CD14-positive monocyte (primary cell): Measurements from ENCODE around the gene APOBEC3B. TPM values are rescaled to one million over a fixed set of nuclear protein-coding genes. Genes with fewer than 3 reads are reported as not detected.
"Not testable (repeated sequence)": the region's sequence is repeated elsewhere in the genome, so short reads cannot be mapped to it uniquely, and the experiment has no call there.

Source experiments
- DNase-seq, 3 donors: peaks; one replicate each; pipeline ENCODE4 v3.0.0-alpha.2; 2011 to 2022
- H2AFZ ChIP-seq: 2 replicates; pipeline ENCODE4 v1.6.0; 2012; ENCODE audit warnings: mild to moderate bottlenecking, low read depth, low read length, inconsistent platforms; ENCODE audit not compliant: insufficient read depth, poor library complexity, severe bottlenecking
- H3K27ac ChIP-seq, 2 donors: 1 replicate in 1 of 2; 2 replicates in 1 of 2; pipeline ENCODE4 v1.5.1; 2012 to 2013; ENCODE audit warnings: low read length in 2 of 2, control low read depth in 1 of 2, inconsistent platforms in 1 of 2, low read depth in 1 of 2, mild to moderate bottlenecking in 1 of 2
- H3K27me3 ChIP-seq, 2 donors: one replicate each; pipeline versions ENCODE4 v1.6.0 to v1.6.1; 2011 to 2013; ENCODE audit warnings: low read length in 2 of 2; ENCODE audit not compliant: control insufficient read depth in 2 of 2, insufficient read depth in 2 of 2
- H3K36me3 ChIP-seq, 2 donors: replicated peaks in 1 of 2; 1 replicate in 1 of 2; 2 replicates in 1 of 2; pipeline versions ENCODE4 v1.5.1 to v1.6.1; 2012 to 2013; ENCODE audit warnings: low read length in 2 of 2, control low read depth in 1 of 2, inconsistent platforms in 1 of 2, mild to moderate bottlenecking in 1 of 2; ENCODE audit not compliant: insufficient read depth in 2 of 2, control insufficient read depth in 1 of 2
- H3K4me1 ChIP-seq, 2 donors: 1 replicate in 1 of 2; 2 replicates in 1 of 2; pipeline versions ENCODE4 v1.5.1 to v1.6.1; 2012 to 2013; ENCODE audit warnings: low read length in 2 of 2, control low read depth in 1 of 2, inconsistent platforms in 1 of 2, mild to moderate bottlenecking in 1 of 2, moderate library complexity in 1 of 2; ENCODE audit not compliant: insufficient read depth in 2 of 2, control insufficient read depth in 1 of 2
- H3K4me2 ChIP-seq: replicated peaks from 2 replicates; pipeline ENCODE3; 2012; ENCODE audit warnings: low read length, moderate library complexity, mild to moderate bottlenecking; ENCODE audit not compliant: poor library complexity, severe bottlenecking; ENCODE audit errors: extremely low read depth
- H3K4me3 ChIP-seq, 3 experiments: fragments of 200-600 bp in 1 of 3; sonication (generic) in 1 of 3; replicated peaks in 1 of 3; 1 replicate in 2 of 3; 2 replicates in 1 of 3; pipeline ENCODE4 v1.5.1; 2011 to 2013; ENCODE audit warnings: low read length in 3 of 3, mild to moderate bottlenecking in 3 of 3, control low read depth in 2 of 3, low read depth in 2 of 3, inconsistent platforms in 1 of 3, moderate library complexity in 1 of 3
- H3K79me2 ChIP-seq: 2 replicates; pipeline ENCODE4 v1.6.0; 2012; ENCODE audit warnings: mild to moderate bottlenecking, control low read depth, inconsistent platforms, low read length, moderate library complexity; ENCODE audit not compliant: insufficient read depth
- H3K9ac ChIP-seq: 2 replicates; pipeline ENCODE4 v1.6.0; 2017; ENCODE audit warnings: low read length, mild to moderate bottlenecking; ENCODE audit not compliant: insufficient read depth, poor library complexity, severe bottlenecking
- H3K9me3 ChIP-seq, 2 donors: replicated peaks in 1 of 2; 1 replicate in 1 of 2; 2 replicates in 1 of 2; pipeline versions ENCODE4 v1.5.1 to v1.6.1; 2012 to 2013; ENCODE audit warnings: low read length in 2 of 2, control low read depth in 1 of 2; ENCODE audit not compliant: control insufficient read depth in 1 of 2, insufficient read depth in 1 of 2
- H4K20me1 ChIP-seq: 2 replicates; pipeline ENCODE4 v1.6.0; 2012; ENCODE audit warnings: mild to moderate bottlenecking, low read length, control low read depth, moderate library complexity; ENCODE audit not compliant: insufficient read depth
- H3K27ac Mint-ChIP-seq, 7 donors: one replicate each; pipeline ENCODE4 v1.8.0; 2020; ENCODE audit warnings: mild to moderate bottlenecking in 7 of 7, mixed read lengths in 7 of 7, moderate library complexity in 6 of 7, inconsistent platforms in 2 of 7
- H3K27me3 Mint-ChIP-seq, 3 donors: one replicate each; pipeline ENCODE4 v1.8.0; 2021 to 2022; ENCODE audit warnings: low read depth in 3 of 3, mild to moderate bottlenecking in 3 of 3, mixed read lengths in 3 of 3, moderate library complexity in 3 of 3, inconsistent platforms in 1 of 3
- H3K36me3 Mint-ChIP-seq, 2 donors: one replicate each; pipeline ENCODE4 v1.8.0; 2020; ENCODE audit warnings: mixed read lengths in 2 of 2, inconsistent platforms in 1 of 2, mild to moderate bottlenecking in 1 of 2
- H3K4me1 Mint-ChIP-seq: one replicate; pipeline ENCODE4 v1.8.0; 2020; ENCODE audit warnings: mild to moderate bottlenecking, mixed read lengths
- H3K4me3 Mint-ChIP-seq, 2 donors: one replicate each; pipeline ENCODE4 v1.8.0; 2020; ENCODE audit warnings: mild to moderate bottlenecking in 2 of 2, mixed read lengths in 2 of 2, moderate library complexity in 1 of 2
- H3K9me3 Mint-ChIP-seq, 7 donors: one replicate each; pipeline ENCODE4 v1.8.0; 2020 to 2022; ENCODE audit warnings: mixed read lengths in 7 of 7, mild to moderate bottlenecking in 6 of 7, moderate library complexity in 6 of 7, inconsistent platforms in 2 of 7
- WGBS: methylation state at CpG from one replicate; pipeline ENCODE4 v1.1.5; 2013; ENCODE audit warnings: missing lambda C conversion rate; ENCODE audit not compliant: insufficient coverage; 5-methylcytosine and 5-hydroxymethylcytosine counted together
- intact Hi-C, 2 donors: fragments of 100-400 bp; cut with micrococcal nuclease; formaldehyde crosslinking; loops; one replicate each; pipeline versions ENCODE4 v1.15.0 to v1.15.1; 2023
- polyA plus RNA-seq, 3 donors: library from polyadenylated mRNA; depleted of rRNA in 1 of 3; unstranded in 2 of 3; stranded (reverse) in 1 of 3; fragments of 300-500 nt in 2 of 3; fragments of >200 nt in 1 of 3; fragmentation: Illumina TruSeq in 2 of 3; gene quantifications; 1 replicate in 2 of 3; 2 replicates in 1 of 3; pipeline ENCODE4 v1.2.3, GENCODE V29; 2012 to 2021
- TF ChIP-seq, protein P1 (sequence below): fragments of 200-600 bp; IDR thresholded peaks from one replicate; pipeline ENCODE4 v1.8.0; 2022; ENCODE audit warnings: antibody characterized with exemption, mild to moderate bottlenecking

APOBEC3B gene
- polyA plus RNA-seq, 3 donors, result 0.40 to 48.2 (median 12.6) TPM

DNA sequence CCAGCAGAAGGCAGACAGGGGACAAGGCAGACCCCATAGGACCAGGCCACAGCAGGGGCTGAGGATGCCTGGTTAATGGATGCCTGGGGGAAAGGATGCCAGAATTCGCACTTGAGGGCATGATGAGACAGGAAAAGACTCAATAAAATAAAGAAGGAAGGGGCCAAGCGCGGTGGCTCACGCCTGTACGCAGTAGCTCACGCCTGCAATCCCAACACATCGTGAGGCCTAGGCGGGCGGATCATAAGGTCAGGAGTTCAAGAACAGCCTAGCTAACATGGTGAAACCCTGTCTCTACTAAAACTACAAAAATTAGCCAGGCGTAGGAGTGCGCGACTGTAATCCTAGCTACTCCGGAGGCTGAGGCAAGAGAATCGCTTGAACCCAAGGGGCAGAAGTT is 48.6 kb downstream of the APOBEC3B start:
- H3K4me2 ChIP-seq, result no peak overlapping the region
- H3K27ac ChIP-seq, result no peak overlapping the region
- H4K20me1 ChIP-seq, result no peaks in the 10 kb centered on the region
- peaks cover 0 to 2% of the 10 kb centered on the region in 2 donors for H3K4me1 ChIP-seq
- no peaks in the 10 kb centered on the region for H3K36me3 ChIP-seq
- intact Hi-C loops, result no loop called here
- peaks cover 8% of the 10 kb centered on the region for H3K4me1 Mint-ChIP-seq
- peaks cover 0 to 1% (median 0%) of the 10 kb centered on the region in 3 donors for H3K27me3 Mint-ChIP-seq
- no peaks in the 10 kb centered on the region for H3K27me3 ChIP-seq
- H3K9ac ChIP-seq, result no peak overlapping the region
- TF ChIP-seq, protein P1, sequence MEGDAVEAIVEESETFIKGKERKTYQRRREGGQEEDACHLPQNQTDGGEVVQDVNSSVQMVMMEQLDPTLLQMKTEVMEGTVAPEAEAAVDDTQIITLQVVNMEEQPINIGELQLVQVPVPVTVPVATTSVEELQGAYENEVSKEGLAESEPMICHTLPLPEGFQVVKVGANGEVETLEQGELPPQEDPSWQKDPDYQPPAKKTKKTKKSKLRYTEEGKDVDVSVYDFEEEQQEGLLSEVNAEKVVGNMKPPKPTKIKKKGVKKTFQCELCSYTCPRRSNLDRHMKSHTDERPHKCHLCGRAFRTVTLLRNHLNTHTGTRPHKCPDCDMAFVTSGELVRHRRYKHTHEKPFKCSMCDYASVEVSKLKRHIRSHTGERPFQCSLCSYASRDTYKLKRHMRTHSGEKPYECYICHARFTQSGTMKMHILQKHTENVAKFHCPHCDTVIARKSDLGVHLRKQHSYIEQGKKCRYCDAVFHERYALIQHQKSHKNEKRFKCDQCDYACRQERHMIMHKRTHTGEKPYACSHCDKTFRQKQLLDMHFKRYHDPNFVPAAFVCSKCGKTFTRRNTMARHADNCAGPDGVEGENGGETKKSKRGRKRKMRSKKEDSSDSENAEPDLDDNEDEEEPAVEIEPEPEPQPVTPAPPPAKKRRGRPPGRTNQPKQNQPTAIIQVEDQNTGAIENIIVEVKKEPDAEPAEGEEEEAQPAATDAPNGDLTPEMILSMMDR, result no peak
- no peak for DNase-seq
- H2AFZ ChIP-seq, result no peak overlapping the region
- H3K9me3 Mint-ChIP-seq, result no peaks in the 10 kb centered on the region
- 87% methylated on average over 9 of the region's 14 CpGs for WGBS
- no peak overlapping the region for H3K4me3 ChIP-seq
- H3K4me3 Mint-ChIP-seq, result no peak overlapping the region
- H3K27ac Mint-ChIP-seq, result no peak overlapping the region
- H3K79me2 ChIP-seq, result no peaks in the 10 kb centered on the region
- no peaks in the 10 kb centered on the region for H3K9me3 ChIP-seq
- peaks cover 0 to 3% of the 10 kb centered on the region in 2 donors for H3K36me3 Mint-ChIP-seq

DNA sequence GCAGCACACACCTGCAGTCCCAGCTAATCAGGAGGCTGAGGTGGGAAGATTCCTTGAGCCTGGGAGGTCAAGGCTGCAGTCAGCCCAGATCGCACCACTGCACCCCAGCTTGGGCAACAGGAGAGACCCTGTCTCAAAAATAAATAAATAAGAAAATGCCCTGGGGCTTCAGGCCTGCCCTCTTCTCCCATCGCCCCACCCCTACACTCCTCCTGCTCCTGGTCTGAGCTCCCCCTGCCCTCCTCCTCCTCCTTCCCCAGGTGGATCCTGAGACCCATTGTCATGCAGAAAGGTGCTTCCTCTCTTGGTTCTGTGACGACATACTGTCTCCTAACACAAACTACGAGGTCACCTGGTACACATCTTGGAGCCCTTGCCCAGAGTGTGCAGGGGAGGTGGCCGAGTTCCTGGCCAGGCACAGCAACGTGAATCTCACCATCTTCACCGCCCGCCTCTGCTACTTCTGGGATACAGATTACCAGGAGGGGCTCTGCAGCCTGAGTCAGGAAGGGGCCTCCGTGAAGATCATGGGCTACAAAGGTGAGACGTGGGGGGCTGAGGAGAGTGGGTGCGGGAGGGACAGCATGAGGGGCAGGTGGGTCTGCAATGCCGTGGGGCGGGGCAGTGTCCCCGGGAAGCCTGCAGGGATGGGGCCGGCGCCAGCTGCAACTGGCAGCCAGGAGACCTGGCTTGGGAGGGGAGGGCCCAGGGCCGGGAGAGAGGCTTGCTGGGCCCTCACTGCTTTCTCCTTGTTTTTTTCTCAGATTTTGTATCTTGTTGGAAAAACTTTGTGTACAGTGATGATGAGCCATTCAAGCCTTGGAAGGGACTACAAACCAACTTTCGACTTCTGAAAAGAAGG is 49.5 kb downstream of the APOBEC3B start:
- H3K27ac Mint-ChIP-seq, H3K27me3 ChIP-seq, H3K4me3 Mint-ChIP-seq, H3K27me3 Mint-ChIP-seq, intact Hi-C loops, H3K4me2 ChIP-seq, H2AFZ ChIP-seq, H3K9me3 ChIP-seq, H3K79me2 ChIP-seq, H3K27ac ChIP-seq, H3K36me3 Mint-ChIP-seq, H3K4me1 Mint-ChIP-seq, H3K4me1 ChIP-seq, DNase-seq, H4K20me1 ChIP-seq, H3K9ac ChIP-seq, H3K9me3 Mint-ChIP-seq, H3K36me3 ChIP-seq, H3K4me3 ChIP-seq: not testable (repeated sequence)
- WGBS, result 95% methylated on average over 13 of the region's 18 CpGs

GRCh38 chr22:39037071-39037470 is 54.9 kb downstream of the APOBEC3B start:
- H3K36me3 ChIP-seq, result not testable (repeated sequence)

More at GRCh38 chr22:39037071-39037470, 54.9 kb downstream of the APOBEC3B start:
- H3K27me3 ChIP-seq, H3K9me3 ChIP-seq, H2AFZ ChIP-seq, DNase-seq, H3K4me2 ChIP-seq, H4K20me1 ChIP-seq, H3K9me3 Mint-ChIP-seq, intact Hi-C loops, H3K4me3 ChIP-seq, H3K27me3 Mint-ChIP-seq, H3K36me3 Mint-ChIP-seq, H3K79me2 ChIP-seq, H3K27ac ChIP-seq, H3K27ac Mint-ChIP-seq, H3K9ac ChIP-seq, H3K4me3 Mint-ChIP-seq: not testable (repeated sequence)
- 67% methylated on average over 1 of the region's 2 CpGs for whole genome bisulfite sequencing
- peaks cover 24% of the 10 kb centered on the region for H3K4me1 Mint-ChIP-seq
- H3K4me1 ChIP-seq, result peaks cover 16 to 19% of the 10 kb centered on the region in 2 donors
